Fibroblast of villous mesenchyme (primary cell): Measurements from ENCODE around the gene TFAP2E. TPM values are rescaled to one million over a fixed set of nuclear protein-coding genes. Genes with fewer than 3 reads are reported as not detected.
"Not testable (repeated sequence)": the region's sequence is repeated elsewhere in the genome, so short reads cannot be mapped to it uniquely, and the experiment has no call there.

Source experiments
- DNase-seq: peaks from one replicate; pipeline ENCODE4 v3.0.0-alpha.2; 2010; ENCODE audit warnings: low read depth
- H3K4me3 ChIP-seq: 2 replicates; pipeline ENCODE4 v1.5.1; 2011; ENCODE audit warnings: low read depth, mild to moderate bottlenecking, low read length
- total RNA-seq: library from RNA; depleted of rRNA; stranded (reverse); fragments of >200 nt; gene quantifications from 2 replicates; pipeline ENCODE4 v1.2.3, GENCODE V29; 2012
- TF ChIP-seq, protein P1 (sequence below): IDR thresholded peaks from 2 replicates; pipeline ENCODE4 v1.5.1; 2012; ENCODE audit warnings: low read depth, mild to moderate bottlenecking, low read length; ENCODE audit not compliant: insufficient read depth

The TFAP2E gene
- total RNA-seq, 1 donor: under 0.01 TPM

GRCh38 chr1:35577071-35577998 is 4.2 kb downstream of the TFAP2E start:
- peak overlapping the region; percentile 9 for H3K4me3 ChIP-seq
- TF ChIP-seq, protein P1, sequence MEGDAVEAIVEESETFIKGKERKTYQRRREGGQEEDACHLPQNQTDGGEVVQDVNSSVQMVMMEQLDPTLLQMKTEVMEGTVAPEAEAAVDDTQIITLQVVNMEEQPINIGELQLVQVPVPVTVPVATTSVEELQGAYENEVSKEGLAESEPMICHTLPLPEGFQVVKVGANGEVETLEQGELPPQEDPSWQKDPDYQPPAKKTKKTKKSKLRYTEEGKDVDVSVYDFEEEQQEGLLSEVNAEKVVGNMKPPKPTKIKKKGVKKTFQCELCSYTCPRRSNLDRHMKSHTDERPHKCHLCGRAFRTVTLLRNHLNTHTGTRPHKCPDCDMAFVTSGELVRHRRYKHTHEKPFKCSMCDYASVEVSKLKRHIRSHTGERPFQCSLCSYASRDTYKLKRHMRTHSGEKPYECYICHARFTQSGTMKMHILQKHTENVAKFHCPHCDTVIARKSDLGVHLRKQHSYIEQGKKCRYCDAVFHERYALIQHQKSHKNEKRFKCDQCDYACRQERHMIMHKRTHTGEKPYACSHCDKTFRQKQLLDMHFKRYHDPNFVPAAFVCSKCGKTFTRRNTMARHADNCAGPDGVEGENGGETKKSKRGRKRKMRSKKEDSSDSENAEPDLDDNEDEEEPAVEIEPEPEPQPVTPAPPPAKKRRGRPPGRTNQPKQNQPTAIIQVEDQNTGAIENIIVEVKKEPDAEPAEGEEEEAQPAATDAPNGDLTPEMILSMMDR: no peak
- peak; percentile 20 for DNase-seq

DNA sequence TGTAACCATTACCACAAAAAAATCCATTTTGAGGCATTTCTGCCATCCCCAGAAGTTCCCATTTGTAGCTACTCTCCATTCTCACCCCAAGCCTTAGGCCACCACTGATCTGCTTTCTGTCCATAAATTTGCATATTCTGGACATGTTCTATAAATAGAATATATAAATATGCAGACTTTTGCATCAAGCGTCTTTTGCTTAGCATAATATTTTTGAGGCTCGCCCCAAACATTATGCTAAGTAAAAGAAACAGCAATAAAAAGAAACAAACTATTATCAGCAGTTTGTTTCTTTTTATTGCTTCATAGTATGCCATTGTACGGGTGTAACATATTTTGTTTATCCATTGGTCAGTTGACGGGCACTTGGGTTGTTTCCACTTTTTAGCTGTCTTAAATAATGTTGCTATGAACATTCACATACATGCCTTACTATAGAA is 7.9 kb downstream of the TFAP2E start:
- DNase-seq: no peak
- TF ChIP-seq, protein P1: no peak
- H3K4me3 ChIP-seq: no peak overlapping the region

GRCh38 chr1:35581621-35582020 is 8.5 kb downstream of the TFAP2E start:
- H3K4me3 ChIP-seq, DNase-seq: not testable (repeated sequence)

DNA sequence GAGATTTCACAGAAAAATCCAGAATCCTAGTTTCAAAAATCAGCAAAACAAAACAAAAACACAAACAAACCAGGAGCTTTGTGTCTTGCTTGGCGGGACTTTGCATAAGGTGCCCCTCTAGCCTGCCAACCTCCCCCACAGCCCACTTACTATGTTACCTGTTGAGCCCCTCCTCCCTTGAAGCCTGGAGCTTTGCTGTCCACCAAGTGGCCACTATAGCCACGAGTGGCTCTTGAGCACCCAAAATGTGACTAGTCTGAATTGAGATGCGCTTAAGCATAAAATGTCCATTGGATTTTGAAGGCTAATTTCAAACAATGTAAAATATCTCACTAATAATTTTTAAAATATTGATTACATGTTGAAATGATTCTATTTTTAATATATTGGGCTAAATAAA is 12.2 kb downstream of the TFAP2E start:
- DNase-seq: no peak
- H3K4me3 ChIP-seq: no peak overlapping the region
- TF ChIP-seq, protein P1: no peak

- not testable (repeated sequence) for H3K4me3 ChIP-seq
Observed at GRCh38 chr1:35585805-35586204, 12.7 kb downstream of the TFAP2E start.

GRCh38 chr1:35586808-35587207 is 13.7 kb downstream of the TFAP2E start:
- no peak overlapping the region for H3K4me3 ChIP-seq
- TF ChIP-seq, protein P1: no peak
- no peak for DNase-seq

More at GRCh38 chr1:35585805-35586204, 12.7 kb downstream of the TFAP2E start:
- DNase-seq: not testable (repeated sequence)

GRCh38 chr1:35587736-35588135 is 14.6 kb downstream of the TFAP2E start:
- DNase-seq: no peak
- TF ChIP-seq, protein P1: no peak
- no peak overlapping the region for H3K4me3 ChIP-seq
